Measurements from ENCODE around the gene BTG3.

The BTG3 gene

DNA sequence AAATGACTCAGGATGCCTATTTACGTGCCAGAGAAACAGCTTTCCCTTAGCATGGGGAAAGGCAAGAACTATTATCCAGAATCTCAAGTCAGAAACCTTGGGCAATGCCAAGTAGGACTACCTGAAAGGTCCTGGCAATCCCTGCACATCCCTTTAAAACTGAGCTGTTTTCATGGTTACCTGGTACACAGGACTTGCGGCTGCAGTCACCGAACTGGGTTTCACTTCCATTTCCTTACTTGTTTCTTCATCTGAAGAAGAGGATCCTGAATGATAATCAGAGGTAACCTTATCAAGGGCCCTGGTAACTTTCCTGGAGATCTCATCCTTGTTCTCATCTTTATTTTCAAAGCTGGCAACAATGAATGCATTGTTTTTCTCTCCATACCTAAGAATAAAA lies 14.3 kb downstream of the BTG3 start:
- H3K4me1 ChIP-seq (ENCODE audit: control insufficient read depth, insufficient read depth, low read depth, low read length) = no peaks in the 10 kb centered on the region
- no peak overlapping the region for H2AFZ ChIP-seq (ENCODE audit: low read depth, low read length)
- no peak overlapping the region for H3K27ac ChIP-seq (ENCODE audit: low read length, poor library complexity, severe bottlenecking)
- no peak overlapping the region for H3K4ac ChIP-seq (ENCODE audit: low read depth in 1 of 2, low read length in 2 of 2)
- H2BK120ac ChIP-seq (ENCODE audit: low read depth, low read length) = no peak overlapping the region
- H3K36me3 ChIP-seq (ENCODE audit: control insufficient read depth in 1 of 2, insufficient read depth in 2 of 2, low read depth in 1 of 2, low read length in 2 of 2) = peaks cover 3 to 97% of the 10 kb centered on the region in 2 experiments
- no peak overlapping the region for H3K18ac ChIP-seq (ENCODE audit: low read depth in 1 of 2, low read length in 2 of 2)
- no peak overlapping the region for H2BK5ac ChIP-seq (ENCODE audit: low read depth, low read length, poor library complexity, severe bottlenecking)
- H3K23ac ChIP-seq (ENCODE audit: low read length in 2 of 2) = peak overlapping the region in 1 of 2 experiments; percentile 40
- H3K79me1 ChIP-seq (replicated peaks; ENCODE audit: low read length, poor library complexity, severe bottlenecking) = peaks cover 9% of the 10 kb centered on the region
- H3K4me2 ChIP-seq (ENCODE audit: low read length, poor library complexity, severe bottlenecking) = no peak overlapping the region
- H3K9me3 ChIP-seq (ENCODE audit: control insufficient read depth, low read length) = no peaks in the 10 kb centered on the region
- H3K27me3 ChIP-seq (ENCODE audit: control insufficient read depth in 1 of 2, insufficient read depth in 1 of 2, low read length in 2 of 2) = no peaks in the 10 kb centered on the region
- no peak overlapping the region for H4K91ac ChIP-seq (ENCODE audit: low read length)
- H2BK12ac ChIP-seq (ENCODE audit: low read length in 2 of 2) = no peak overlapping the region
- H4K8ac ChIP-seq (ENCODE audit: low read length) = no peak overlapping the region
- H2BK15ac ChIP-seq (ENCODE audit: low read depth, poor library complexity, severe bottlenecking) = no peak overlapping the region
- H2AK5ac ChIP-seq (ENCODE audit: low read length, severe bottlenecking) = no peak overlapping the region
- no peak overlapping the region for H3K14ac ChIP-seq (ENCODE audit: low read length in 2 of 2)
- no peak overlapping the region for H3K9ac ChIP-seq (ENCODE audit: low read length)
- no peak overlapping the region for H3K4me3 ChIP-seq (ENCODE audit: insufficient read depth in 1 of 2, low read depth in 1 of 2, low read length in 2 of 2)
- no peak for DNase-seq
- WGBS = 100% methylated on average over 3 of the region's 3 CpGs

DNA sequence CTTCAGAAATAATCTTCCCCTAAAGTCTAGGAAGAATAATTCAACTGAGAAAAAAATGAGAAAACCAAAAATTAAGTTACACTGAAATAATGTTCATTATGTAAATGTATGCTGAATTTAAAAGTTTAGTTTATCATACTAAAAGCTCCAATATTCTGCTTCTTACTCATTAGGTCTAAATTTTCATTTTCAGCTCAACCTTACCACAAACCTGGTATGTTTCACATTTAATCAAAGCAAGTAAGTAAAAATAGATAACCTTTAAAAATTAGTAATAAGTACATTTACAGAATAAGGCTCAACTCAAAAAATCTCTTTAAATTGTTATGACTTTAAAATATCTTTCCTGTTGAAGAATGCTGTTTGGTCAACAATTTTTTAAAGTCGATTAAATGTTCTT lies 15.0 kb downstream of the BTG3 start:
- H2BK12ac ChIP-seq (ENCODE audit: low read length in 2 of 2) = no peak overlapping the region
- peaks cover 3 to 97% of the 10 kb centered on the region in 2 experiments for H3K36me3 ChIP-seq (ENCODE audit: control insufficient read depth in 1 of 2, insufficient read depth in 2 of 2, low read depth in 1 of 2, low read length in 2 of 2)
- no peak overlapping the region for H4K8ac ChIP-seq (ENCODE audit: low read length)
- no peak overlapping the region for H3K9ac ChIP-seq (ENCODE audit: low read length)
- H3K4me3 ChIP-seq (ENCODE audit: insufficient read depth in 1 of 2, low read depth in 1 of 2, low read length in 2 of 2) = no peak overlapping the region
- no peak overlapping the region for H2AFZ ChIP-seq (ENCODE audit: low read depth, low read length)
- no peak for DNase-seq
- WGBS = 100% methylated on average over 1 of the region's 1 CpG
- H3K14ac ChIP-seq (ENCODE audit: low read length in 2 of 2) = no peak overlapping the region
- no peaks in the 10 kb centered on the region for H3K27me3 ChIP-seq (ENCODE audit: control insufficient read depth in 1 of 2, insufficient read depth in 1 of 2, low read length in 2 of 2)
- H3K4me2 ChIP-seq (ENCODE audit: low read length, poor library complexity, severe bottlenecking) = no peak overlapping the region
- no peak overlapping the region for H3K27ac ChIP-seq (ENCODE audit: low read length, poor library complexity, severe bottlenecking)
- no peak overlapping the region for H3K23ac ChIP-seq (ENCODE audit: low read length in 2 of 2)
- no peak overlapping the region for H3K4ac ChIP-seq (ENCODE audit: low read depth in 1 of 2, low read length in 2 of 2)
- no peaks in the 10 kb centered on the region for H3K9me3 ChIP-seq (ENCODE audit: control insufficient read depth, low read length)
- H2BK5ac ChIP-seq (ENCODE audit: low read depth, low read length, poor library complexity, severe bottlenecking) = no peak overlapping the region
- no peak overlapping the region for H4K91ac ChIP-seq (ENCODE audit: low read length)
- no peak overlapping the region for H2AK5ac ChIP-seq (ENCODE audit: low read length, severe bottlenecking)
- no peak overlapping the region for H3K18ac ChIP-seq (ENCODE audit: low read depth in 1 of 2, low read length in 2 of 2)
- H3K79me1 ChIP-seq (replicated peaks; ENCODE audit: low read length, poor library complexity, severe bottlenecking) = peaks cover 9% of the 10 kb centered on the region
- H2BK120ac ChIP-seq (ENCODE audit: low read depth, low read length) = no peak overlapping the region
- no peak overlapping the region for H2BK15ac ChIP-seq (ENCODE audit: low read depth, poor library complexity, severe bottlenecking)
- no peaks in the 10 kb centered on the region for H3K4me1 ChIP-seq (ENCODE audit: control insufficient read depth, insufficient read depth, low read depth, low read length)

DNA sequence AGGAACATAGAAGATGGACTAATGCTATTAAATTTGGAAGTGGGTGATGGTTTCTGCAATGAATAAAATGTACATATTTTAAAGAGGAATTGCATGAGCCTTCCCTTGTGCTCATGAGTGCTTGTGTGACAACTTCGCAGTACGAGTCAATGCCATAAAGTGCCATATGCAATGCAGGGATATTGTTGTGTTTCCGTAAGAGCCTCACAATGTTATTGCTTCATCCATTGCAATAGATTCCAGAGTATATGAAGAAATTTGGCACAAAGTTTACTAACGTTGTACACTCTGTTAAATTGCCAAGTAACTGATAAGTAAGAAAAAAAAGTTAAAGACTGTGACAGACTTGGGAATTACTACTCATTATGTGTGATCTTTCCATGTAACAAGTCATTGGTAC lies 22.3 kb downstream of the BTG3 start:
- Histone ChIP-seq H3K4me2 (ENCODE audit: low read length, poor library complexity, severe bottlenecking) (no peak overlapping the region), H3K36me3 (ENCODE audit: control insufficient read depth in 1 of 2, insufficient read depth in 2 of 2, low read depth in 1 of 2, low read length in 2 of 2) (peaks cover 0 to 40% of the 10 kb centered on the region in 2 experiments), H2AK5ac (ENCODE audit: low read length, severe bottlenecking) (no peak overlapping the region), H3K9me3 (ENCODE audit: control insufficient read depth, low read length) (no peaks in the 10 kb centered on the region), H4K8ac (ENCODE audit: low read length) (no peak overlapping the region), H3K18ac (ENCODE audit: low read depth in 1 of 2, low read length in 2 of 2) (no peak overlapping the region), H3K23ac (ENCODE audit: low read length in 2 of 2) (no peak overlapping the region), H3K4me1 (ENCODE audit: control insufficient read depth, insufficient read depth, low read depth, low read length) (no peaks in the 10 kb centered on the region), H3K4ac (ENCODE audit: low read depth in 1 of 2, low read length in 2 of 2) (no peak overlapping the region), H3K9ac (ENCODE audit: low read length) (no peak overlapping the region), H3K27me3 (ENCODE audit: control insufficient read depth in 1 of 2, insufficient read depth in 1 of 2, low read length in 2 of 2) (no peaks in the 10 kb centered on the region), H3K79me1 (replicated peaks; ENCODE audit: low read length, poor library complexity, severe bottlenecking) (peaks cover 2% of the 10 kb centered on the region), H3K4me3 (ENCODE audit: insufficient read depth in 1 of 2, low read depth in 1 of 2, low read length in 2 of 2) (no peak overlapping the region), H3K14ac (ENCODE audit: low read length in 2 of 2) (no peak overlapping the region), H2BK5ac (ENCODE audit: low read depth, low read length, poor library complexity, severe bottlenecking) (no peak overlapping the region), H2AFZ (ENCODE audit: low read depth, low read length) (no peak overlapping the region), H4K91ac (ENCODE audit: low read length) (no peak overlapping the region), H2BK12ac (ENCODE audit: low read length in 2 of 2) (no peak overlapping the region), H2BK15ac (ENCODE audit: low read depth, poor library complexity, severe bottlenecking) (no peak overlapping the region), H3K27ac (ENCODE audit: low read length, poor library complexity, severe bottlenecking) (no peak overlapping the region), H2BK120ac (ENCODE audit: low read depth, low read length) (no peak overlapping the region)
- WGBS = 91% methylated on average over 3 of the region's 4 CpGs
- DNase-seq = no peak

- H2AK5ac ChIP-seq (ENCODE audit: low read length, severe bottlenecking) = no peak overlapping the region
- 0% methylated on average over 1 of the region's 3 CpGs for WGBS
- H2BK5ac ChIP-seq (ENCODE audit: low read depth, low read length, poor library complexity, severe bottlenecking) = no peak overlapping the region
- no peak overlapping the region for H3K4me3 ChIP-seq (ENCODE audit: insufficient read depth in 1 of 2, low read depth in 1 of 2, low read length in 2 of 2)
- H2AFZ ChIP-seq (ENCODE audit: low read depth, low read length) = no peak overlapping the region
- no peak overlapping the region for H3K23ac ChIP-seq (ENCODE audit: low read length in 2 of 2)
- H3K27me3 ChIP-seq (ENCODE audit: control insufficient read depth in 1 of 2, insufficient read depth in 1 of 2, low read length in 2 of 2) = no peaks in the 10 kb centered on the region
- no peak overlapping the region for H3K18ac ChIP-seq (ENCODE audit: low read depth in 1 of 2, low read length in 2 of 2)
- no peak overlapping the region for H2BK12ac ChIP-seq (ENCODE audit: low read length in 2 of 2)
- H3K4ac ChIP-seq (ENCODE audit: low read depth in 1 of 2, low read length in 2 of 2) = no peak overlapping the region
- H2BK120ac ChIP-seq (ENCODE audit: low read depth, low read length) = no peak overlapping the region
- H4K8ac ChIP-seq (ENCODE audit: low read length) = no peak overlapping the region
- no peak overlapping the region for H3K4me2 ChIP-seq (ENCODE audit: low read length, poor library complexity, severe bottlenecking)
- H3K9ac ChIP-seq (ENCODE audit: low read length) = no peak overlapping the region
- no peak overlapping the region for H3K27ac ChIP-seq (ENCODE audit: low read length, poor library complexity, severe bottlenecking)
- H3K14ac ChIP-seq (ENCODE audit: low read length in 2 of 2) = no peak overlapping the region
- H3K9me3 ChIP-seq (ENCODE audit: control insufficient read depth, low read length) = no peaks in the 10 kb centered on the region
- H2BK15ac ChIP-seq (ENCODE audit: low read depth, poor library complexity, severe bottlenecking) = no peak overlapping the region
- no peaks in the 10 kb centered on the region for H3K36me3 ChIP-seq (ENCODE audit: control insufficient read depth in 1 of 2, insufficient read depth in 2 of 2, low read depth in 1 of 2, low read length in 2 of 2)
- H3K79me1 ChIP-seq (replicated peaks; ENCODE audit: low read length, poor library complexity, severe bottlenecking) = no peaks in the 10 kb centered on the region
- DNase-seq = peak; percentile 59
- H4K91ac ChIP-seq (ENCODE audit: low read length) = no peak overlapping the region
- H3K4me1 ChIP-seq (ENCODE audit: control insufficient read depth, insufficient read depth, low read depth, low read length) = no peaks in the 10 kb centered on the region
Measured at GRCh38 chr21:17585875-17586450, 26.7 kb downstream of the BTG3 start.

Measured in mesenchymal stem cell (in vitro differentiated cells and primary cell).